ENCODE measurements around the gene VPS41. TPM values are rescaled to one million over a fixed set of nuclear protein-coding genes. Genes with fewer than 3 reads are reported as not detected.
A peak's percentile ranks its signal among the peaks of the same experiment; 100 is the strongest.

Gene VPS41
- total and polyA plus RNA-seq, 10 of the 15 experiments (the other 5 are each of a cell fraction or from before 2014, with no cell fraction given) = 15.3 to 63.2 (median 47.0) TPM

- ChIA-PET CTCF (interaction anchor here (1.0 kb wide), 1 partner anchor 9 kb away, joined by 3 read pairs; no protein-coding TSS in a partner anchor), POLR2A (interaction anchor here (0.7 to 1.0 kb wide), 2 partner anchors 23 to 218 kb away, joined by 3 to 5 read pairs; no protein-coding TSS in a partner anchor), SMC1A (ENCODE audit: uncharacterized antibody, unreplicated experiment) (no interaction called here), RAD21 (ENCODE audit: unreplicated experiment) (interaction anchor here (0.7 to 1.1 kb wide), 2 partner anchors 82 to 1960 kb away, joined by 3 to 4 read pairs; no protein-coding TSS in a partner anchor)
- no peak for DNase-seq (ENCODE audit: low read depth, low spot score)
- 31% methylated on average over 3 of the region's 3 CpGs for WGBS (ENCODE audit: insufficient coverage, insufficient replicate concordance, low lambda C conversion rate, missing lambda C conversion rate)
- peak overlapping the region; percentile 55 for H3K4me3 ChIP-seq
- peaks cover 48% of the 10 kb centered on the region for H3K79me2 ChIP-seq (ENCODE audit: control insufficient read depth, insufficient read depth, low read length)
- H3K4me2 ChIP-seq (ENCODE audit: control insufficient read depth, insufficient read depth) = peak overlapping the region; percentile 76
- H2AFZ ChIP-seq (ENCODE audit: control insufficient read depth, low read depth, low read length) = no peak overlapping the region
- FAIRE-seq = no peak
- H3K9me3 ChIP-seq (replicated peaks; ENCODE audit: control insufficient read depth, insufficient read depth, low read length) = no peaks in the 10 kb centered on the region
- H3K9ac ChIP-seq (ENCODE audit: control insufficient read depth, insufficient read depth, low read length) = peak overlapping the region; percentile 32; the same call in 1 of the 2 replicates
- H3K27ac ChIP-seq (ENCODE audit: control insufficient read depth, insufficient read depth) = no peak overlapping the region
- intact Hi-C loops (cut with micrococcal nuclease; ENCODE audit: unreplicated experiment) = loop anchor here (5.0 kb wide), 1 partner anchor 540 kb away; no protein-coding TSS in a partner anchor
- peaks cover 19% of the 10 kb centered on the region for H3K4me1 ChIP-seq (ENCODE audit: control insufficient read depth, insufficient read depth, low read length)
- H3K27me3 ChIP-seq (replicated peaks in 1 of 2; ENCODE audit: control insufficient read depth in 2 of 2, insufficient read depth in 2 of 2, low read length in 1 of 2) = no peaks in the 10 kb centered on the region
- no peaks in the 10 kb centered on the region for H4K20me1 ChIP-seq (ENCODE audit: control insufficient read depth, insufficient read depth)
- no TSS peak for BruUV-seq (replicated peaks)
- TF ChIP-seq E2F4 (IDR thresholded peaks at IDR 0.05; ENCODE audit: low read depth, low read length) = no peak
- no peak for TF ChIP-seq GATAD2B (conservative IDR thresholded peaks at IDR 0.05; ENCODE audit: low read depth)
- TF ChIP-seq NR2F1 (conservative IDR thresholded peaks at IDR 0.05) = no peak
- TF ChIP-seq STAT3 (IDR thresholded peaks at IDR 0.05; ENCODE audit: low read depth, low read length) = no peak
- no peak for TF ChIP-seq FOS (IDR thresholded peaks at IDR 0.05; ENCODE audit: borderline replicate concordance, extremely low read depth, insufficient read length)
- no peak for TF ChIP-seq HSF1 (IDR thresholded peaks at IDR 0.05; ENCODE audit: low read depth, low read length)
- TF ChIP-seq IKZF1 (conservative IDR thresholded peaks at IDR 0.05) = no peak
- TF ChIP-seq TCF7 (IDR thresholded peaks at IDR 0.05; ENCODE audit: borderline replicate concordance) = no peak
- 0 out of 2 replicates have a peak, but pooled peaks have one; percentile 20 for TF ChIP-seq EED (IDR thresholded peaks at IDR 0.05; ENCODE audit: low read depth)
- TF ChIP-seq SPI1 (IDR thresholded peaks at IDR 0.05; ENCODE audit: borderline replicate concordance, insufficient read depth, low read depth, low read length) = peak; percentile 66; the same call in 1 of the 2 replicates
- in situ Hi-C loops (cut with MboI) = no loop called here
- no peaks in the 10 kb centered on the region for H3K36me3 ChIP-seq (ENCODE audit: control insufficient read depth in 2 of 2, insufficient read depth in 2 of 2, low read length in 1 of 2)
- no peak for ATAC-seq
Observed at GRCh38 chr7:38907066-38907465, 1.9 kb downstream of the VPS41 start.
